A549 (cell line): ENCODE data around the gene IFNA17. TPM values are rescaled to one million over a fixed set of nuclear protein-coding genes. Genes with fewer than 3 reads are reported as not detected.
"Not testable (repeated sequence)": the region's sequence is repeated elsewhere in the genome, so short reads cannot be mapped to it uniquely, and the experiment has no call there.

Experiments used
- ATAC-seq, 2 experiments: fragments of 200-7000 bp in 1 of 2; fragments of >200 bp in 1 of 2; cut with Nextera tagmentation in 1 of 2; cut with Tn5 transposase in 1 of 2; 3 replicates each; pipeline versions ENCODE4 v1.8.0 to v1.9.1; 2018 to 2020; ENCODE audit warnings: mild to moderate bottlenecking in 1 of 2, moderate library complexity in 1 of 2
- CTCF ChIA-PET: fragments of 300-600 bp; sonication (Branson Sonifier 250); formaldehyde crosslinking; extraction: SDS; loops from one replicate; lab custom pipeline; 2021; ENCODE audit warnings: antibody characterized with exemption, inconsistent platforms; lab: Yijun Ruan, JAX
- POLR2A ChIA-PET: fragments of 350-600 bp; formaldehyde crosslinking; extraction: SDS; loops from one replicate; lab custom pipeline; 2021; ENCODE audit warnings: antibody characterized with exemption, inconsistent platforms; lab: Yijun Ruan, JAX
- DNase-seq, 2 experiments: peaks; one replicate each; pipeline versions ENCODE4 v3.0.0 to v3.0.0-alpha.2; 2011 to 2016; ENCODE audit warnings: low read depth in 1 of 2, low spot score in 1 of 2
- FAIRE-seq: peaks from 2 replicates; lab custom pipeline; 2011; peaks lifted over from hg19 to GRCh38; lab: Jason Lieb, UNC
- H3K27ac ChIP-seq, 2 experiments: fragments of >200 bp; sonication (Bioruptor Twin); formaldehyde crosslinking; 3 replicates each; pipeline ENCODE4 v1.5.1; 2016 to 2017
- H3K4me1 ChIP-seq: fragments of >200 bp; sonication (Bioruptor Twin); formaldehyde crosslinking; 3 replicates; pipeline ENCODE4 v1.6.1; 2016
- H3K4me2 ChIP-seq: fragments of >200 bp; sonication (Bioruptor Twin); formaldehyde crosslinking; 3 replicates; pipeline ENCODE4 v1.6.1; 2016
- H3K4me3 ChIP-seq: fragments of >200 bp; sonication (Bioruptor Twin); formaldehyde crosslinking; 3 replicates; pipeline ENCODE4 v1.5.1; 2016
- H3K9me3 ChIP-seq: fragments of >200 bp; sonication (Bioruptor Twin); formaldehyde crosslinking; 3 replicates; pipeline ENCODE4 v1.6.1; 2016
- CBX2 ChIP-seq: fragments of 200-600 bp; sonication (generic); IDR thresholded peaks from 2 replicates; pipeline ENCODE4 v1.6.1; 2016; ENCODE audit warnings: low read depth, mild to moderate bottlenecking, borderline replicate concordance
- CEBPB ChIP-seq, 2 experiments: fragments of >200 bp in 1 of 2; sonication (Bioruptor Twin) in 1 of 2; formaldehyde crosslinking in 1 of 2; IDR thresholded peaks; 2 replicates each; pipeline ENCODE4 v1.6.1; 2012 to 2016
- CHD2 ChIP-seq: fragments of 150-350 bp; IDR thresholded peaks from 2 replicates; pipeline ENCODE4 v1.6.1; 2014; ENCODE audit warnings: low read length; ENCODE audit not compliant: partially characterized antibody
- EP300 ChIP-seq, 2 experiments: fragments of >200 bp; sonication (Bioruptor Twin); formaldehyde crosslinking; IDR thresholded peaks; 2 replicates in 1 of 2; 3 replicates in 1 of 2; pipeline ENCODE4 v1.6.1; 2016 to 2017
- FOXS1 ChIP-seq: fragments of 250-450 bp; sonication (Bioruptor Pico); IDR thresholded peaks from 2 replicates; pipeline ENCODE4 v1.5.0; 2020; ENCODE audit warnings: mild to moderate bottlenecking, moderate library complexity
- GATA3 ChIP-seq: IDR thresholded peaks from 2 replicates; pipeline ENCODE4 v1.6.1; 2012; ENCODE audit warnings: borderline replicate concordance
- HEYL ChIP-seq: fragments of 250-450 bp; sonication (Bioruptor Pico); IDR thresholded peaks from 2 replicates; pipeline ENCODE4 v1.8.0; 2021; ENCODE audit warnings: mild to moderate bottlenecking, moderate library complexity
- HOXA7 ChIP-seq: fragments of 250-450 bp; sonication (Bioruptor Pico); IDR thresholded peaks from 2 replicates; pipeline ENCODE4 v1.5.0; 2020; ENCODE audit warnings: mild to moderate bottlenecking, moderate library complexity
- HOXB13 ChIP-seq: fragments of 250-450 bp; sonication (Bioruptor Pico); IDR thresholded peaks from 2 replicates; pipeline ENCODE4 v1.5.0; 2020; ENCODE audit warnings: low read depth, mild to moderate bottlenecking, moderate library complexity
- MAFK ChIP-seq: fragments of 450-650 bp; IDR thresholded peaks from 2 replicates; pipeline ENCODE4 v1.6.1; 2014; ENCODE audit not compliant: partially characterized antibody
- NPAS2 ChIP-seq: fragments of 250-450 bp; sonication (Bioruptor Pico); IDR thresholded peaks from 2 replicates; pipeline ENCODE4 v1.8.0; 2022; ENCODE audit warnings: mild to moderate bottlenecking, moderate library complexity, borderline replicate concordance
- NR3C1 ChIP-seq: fragments of >200 bp; sonication (Bioruptor Twin); formaldehyde crosslinking; IDR thresholded peaks from 3 replicates; pipeline ENCODE4 v1.6.1; 2017
- POLR2AphosphoS2 ChIP-seq: conservative IDR thresholded peaks from 2 replicates; pipeline ENCODE4 v1.6.1; 2012; ENCODE audit warnings: low read length, improper control_type of control experiment, inconsistent platforms
- RAD21 ChIP-seq, 2 experiments: fragments of >200 bp in 1 of 2; sonication (Bioruptor Twin) in 1 of 2; formaldehyde crosslinking in 1 of 2; IDR thresholded peaks in 1 of 2; conservative IDR thresholded peaks in 1 of 2; 2 replicates in 1 of 2; 3 replicates in 1 of 2; pipeline ENCODE4 v1.6.1; 2012 to 2018; ENCODE audit warnings: inconsistent platforms in 1 of 2
- RFX5 ChIP-seq: fragments of 450-650 bp; IDR thresholded peaks from 2 replicates; pipeline ENCODE4 v1.7.1; 2014; ENCODE audit warnings: antibody characterized with exemption, mild to moderate bottlenecking, moderate library complexity
- SMC3 ChIP-seq: fragments of >200 bp; sonication (Bioruptor Twin); formaldehyde crosslinking; IDR thresholded peaks from 3 replicates; pipeline ENCODE4 v1.6.1; 2018; ENCODE audit warnings: inconsistent platforms
- SREBF2 ChIP-seq: fragments of 450-650 bp; IDR thresholded peaks from 2 replicates; pipeline ENCODE4 v1.6.1; 2014; ENCODE audit warnings: mild to moderate bottlenecking, moderate library complexity
- TFCP2L1 ChIP-seq: fragments of 250-450 bp; sonication (Bioruptor Pico); IDR thresholded peaks from 2 replicates; pipeline ENCODE4 v1.5.0; 2021; ENCODE audit warnings: mild to moderate bottlenecking
- TP53 ChIP-seq: fragments of 250-450 bp; sonication (Bioruptor Pico); IDR thresholded peaks from 2 replicates; pipeline ENCODE4 v1.5.0; 2021; ENCODE audit warnings: mild to moderate bottlenecking, moderate library complexity
- ZNF302 ChIP-seq: fragments of 250-450 bp; sonication (Bioruptor Pico); IDR thresholded peaks from 2 replicates; pipeline ENCODE4 v1.9.0; 2021; ENCODE audit warnings: inconsistent platforms, mild to moderate bottlenecking, moderate library complexity
- ZSCAN20 ChIP-seq: fragments of 250-450 bp; sonication (Bioruptor Pico); IDR thresholded peaks from 2 replicates; pipeline ENCODE4 v1.8.0; 2022; ENCODE audit warnings: mild to moderate bottlenecking, moderate library complexity
- WGBS: methylation state at CpG from one replicate; pipeline ENCODE4 v1.1.6; 2017; ENCODE audit errors: missing lambda C conversion rate; 5-methylcytosine and 5-hydroxymethylcytosine counted together
- polyA plus RNA-seq, 4 experiments: library from polyadenylated mRNA; depleted of rRNA in 3 of 4; stranded (reverse); fragments of >200 nt; fragmentation: RNase III in 1 of 4; extraction: RNeasy Plus Mini Kit Qiagen cat#74134 plus additional on column Dnase treatment in 1 of 4; gene quantifications; 2 replicates in 3 of 4; 3 replicates in 1 of 4; pipeline ENCODE4 v1.2.3, GENCODE V29; 2011 to 2017
- TF ChIP-seq, protein P1 (sequence below): fragments of 200-600 bp; sonication (generic); IDR thresholded peaks from 2 replicates; pipeline ENCODE4 v1.6.1; 2016; ENCODE audit warnings: antibody characterized with exemption, mild to moderate bottlenecking, moderate library complexity
- TF ChIP-seq, protein P2 (sequence below): fragments of 250-450 bp; sonication (Bioruptor Pico); IDR thresholded peaks from 2 replicates; pipeline ENCODE4 v1.5.0; 2020; ENCODE audit warnings: low read depth, mild to moderate bottlenecking, moderate library complexity

Gene IFNA17
- polyA plus RNA-seq, 2 of the 4 experiments (the other 2 are of a cell fraction) = not detected

DNA sequence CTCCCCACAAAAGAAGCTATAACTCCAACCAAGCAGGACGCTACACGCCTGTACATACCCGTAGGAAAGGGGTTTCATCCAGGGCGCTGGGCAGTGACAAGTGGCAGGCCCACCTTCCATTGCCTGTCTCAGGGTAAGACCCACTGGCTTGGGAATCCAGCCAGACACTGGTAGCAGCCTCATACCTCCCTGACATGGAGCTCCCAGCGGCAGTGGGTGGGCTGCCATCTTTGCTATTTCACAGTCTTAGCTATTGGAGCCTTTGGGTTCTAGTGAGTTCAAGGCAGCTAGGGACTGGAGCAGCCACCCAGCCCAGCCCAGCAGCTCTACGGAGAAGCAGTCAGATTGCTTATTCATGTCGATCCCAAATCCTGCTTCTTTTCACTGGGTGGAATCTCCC, 17.7 kb downstream of the IFNA17 start:
- H3K4me3 ChIP-seq = no peak overlapping the region
- DNase-seq (no peak), ATAC-seq (no peak), FAIRE-seq (no peak)
- POLR2A ChIA-PET = no interaction called here
- CTCF ChIA-PET = interaction anchor here (1.0 kb wide), 1 partner anchor 185 kb away, joined by 4 read pairs; no protein-coding TSS in a partner anchor
- TF ChIP-seq POLR2AphosphoS2 (no peak), ZSCAN20 (no peak), ZNF302 (CRISPR knock-in tag) (no peak), HOXA7 (CRISPR knock-in tag) (no peak), CEBPB (IDR thresholded peaks at IDR 0.05) (no peak), SMC3 (no peak), RAD21 (conservative IDR thresholded peaks at IDR 0.05 in 1 of 2, IDR thresholded peaks at IDR 0.05 in 1 of 2) (no peak), HEYL (CRISPR knock-in tag) (no peak), RFX5 (no peak)
- TF ChIP-seq, protein P1, sequence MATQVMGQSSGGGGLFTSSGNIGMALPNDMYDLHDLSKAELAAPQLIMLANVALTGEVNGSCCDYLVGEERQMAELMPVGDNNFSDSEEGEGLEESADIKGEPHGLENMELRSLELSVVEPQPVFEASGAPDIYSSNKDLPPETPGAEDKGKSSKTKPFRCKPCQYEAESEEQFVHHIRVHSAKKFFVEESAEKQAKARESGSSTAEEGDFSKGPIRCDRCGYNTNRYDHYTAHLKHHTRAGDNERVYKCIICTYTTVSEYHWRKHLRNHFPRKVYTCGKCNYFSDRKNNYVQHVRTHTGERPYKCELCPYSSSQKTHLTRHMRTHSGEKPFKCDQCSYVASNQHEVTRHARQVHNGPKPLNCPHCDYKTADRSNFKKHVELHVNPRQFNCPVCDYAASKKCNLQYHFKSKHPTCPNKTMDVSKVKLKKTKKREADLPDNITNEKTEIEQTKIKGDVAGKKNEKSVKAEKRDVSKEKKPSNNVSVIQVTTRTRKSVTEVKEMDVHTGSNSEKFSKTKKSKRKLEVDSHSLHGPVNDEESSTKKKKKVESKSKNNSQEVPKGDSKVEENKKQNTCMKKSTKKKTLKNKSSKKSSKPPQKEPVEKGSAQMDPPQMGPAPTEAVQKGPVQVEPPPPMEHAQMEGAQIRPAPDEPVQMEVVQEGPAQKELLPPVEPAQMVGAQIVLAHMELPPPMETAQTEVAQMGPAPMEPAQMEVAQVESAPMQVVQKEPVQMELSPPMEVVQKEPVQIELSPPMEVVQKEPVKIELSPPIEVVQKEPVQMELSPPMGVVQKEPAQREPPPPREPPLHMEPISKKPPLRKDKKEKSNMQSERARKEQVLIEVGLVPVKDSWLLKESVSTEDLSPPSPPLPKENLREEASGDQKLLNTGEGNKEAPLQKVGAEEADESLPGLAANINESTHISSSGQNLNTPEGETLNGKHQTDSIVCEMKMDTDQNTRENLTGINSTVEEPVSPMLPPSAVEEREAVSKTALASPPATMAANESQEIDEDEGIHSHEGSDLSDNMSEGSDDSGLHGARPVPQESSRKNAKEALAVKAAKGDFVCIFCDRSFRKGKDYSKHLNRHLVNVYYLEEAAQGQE = no peak
- no peaks in the 10 kb centered on the region for H3K9me3 ChIP-seq
- no peak overlapping the region for H3K27ac ChIP-seq
- H3K4me2 ChIP-seq = no peak overlapping the region
- no peaks in the 10 kb centered on the region for H3K4me1 ChIP-seq
- 53% methylated on average over 5 of the region's 7 CpGs for WGBS

DNA sequence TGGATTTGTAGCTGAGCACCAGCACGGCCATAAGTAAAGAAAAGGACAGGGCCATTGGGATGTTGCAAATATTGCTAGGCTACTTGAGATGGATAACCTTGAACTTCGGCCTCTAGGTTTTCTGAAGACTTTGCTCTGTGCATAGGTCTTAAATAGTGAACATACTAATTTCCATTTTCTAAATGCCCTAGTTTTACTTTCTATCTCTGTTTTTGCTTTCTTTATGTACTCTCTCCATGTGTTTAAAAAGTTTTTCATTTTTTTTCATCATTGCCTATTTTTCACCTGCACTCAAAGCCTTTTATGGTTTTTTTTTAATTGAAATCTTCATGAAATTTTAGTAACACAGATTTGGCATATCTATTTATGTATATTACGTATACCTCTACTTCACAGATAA, 21.0 kb downstream of the IFNA17 start, which contains the start of gene IFNA10:
IFNA10 (minus strand) TSS at position 101 of the 400 bp plus-strand sequence; CDS start at position 55, 46 bp downstream.
- not testable (repeated sequence) for FAIRE-seq

DNA sequence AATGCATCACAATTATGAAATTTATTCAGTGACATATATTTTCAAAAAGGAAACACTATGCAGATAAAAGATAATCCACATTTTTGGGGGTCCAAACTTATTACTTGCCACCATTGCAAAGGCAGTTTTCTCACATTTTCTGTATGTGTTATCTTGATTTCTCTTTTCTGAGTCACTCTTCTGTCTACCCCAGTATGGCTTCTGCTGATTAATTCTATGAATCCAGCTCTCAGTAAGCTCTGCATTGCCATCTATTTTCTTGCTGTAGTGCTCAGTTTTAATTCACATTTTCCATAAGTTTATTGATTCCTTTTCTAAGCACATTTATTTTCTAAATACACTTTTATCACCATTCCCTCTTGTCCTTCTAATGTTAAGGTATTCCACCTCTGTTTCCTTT, 22.8 kb downstream of the IFNA17 start:
- no peak overlapping the region for H3K4me2 ChIP-seq
- no peak for DNase-seq
- peaks cover 6% of the 10 kb centered on the region; the same call in 1 of the 3 replicates for H3K9me3 ChIP-seq
- ATAC-seq = no peak
- H3K4me1 ChIP-seq = no peaks in the 10 kb centered on the region
- POLR2A ChIA-PET = no interaction called here
- FAIRE-seq = no peak
- CTCF ChIA-PET = interaction anchor here (0.6 kb wide), 1 partner anchor 1228 kb away, joined by 3 read pairs; no protein-coding TSS in a partner anchor
- TF ChIP-seq HEYL (CRISPR knock-in tag) (no peak), FOXS1 (no peak), CBX2 (no peak), NPAS2 (CRISPR knock-in tag) (no peak), NR3C1 (no peak), MAFK (no peak), GATA3 (no peak), TP53 (CRISPR knock-in tag) (no peak), EP300 (IDR thresholded peaks at IDR 0.05) (no peak), CHD2 (no peak), SMC3 (no peak), POLR2AphosphoS2 (no peak), SREBF2 (no peak), HOXB13 (CRISPR knock-in tag) (no peak), TFCP2L1 (CRISPR knock-in tag) (no peak)
- TF ChIP-seq, protein P2, sequence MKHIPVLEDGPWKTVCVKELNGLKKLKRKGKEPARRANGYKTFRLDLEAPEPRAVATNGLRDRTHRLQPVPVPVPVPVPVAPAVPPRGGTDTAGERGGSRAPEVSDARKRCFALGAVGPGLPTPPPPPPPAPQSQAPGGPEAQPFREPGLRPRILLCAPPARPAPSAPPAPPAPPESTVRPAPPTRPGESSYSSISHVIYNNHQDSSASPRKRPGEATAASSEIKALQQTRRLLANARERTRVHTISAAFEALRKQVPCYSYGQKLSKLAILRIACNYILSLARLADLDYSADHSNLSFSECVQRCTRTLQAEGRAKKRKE (CRISPR knock-in tag) = no peak
- TF ChIP-seq, all 56 proteins: peak for 0
- Histone ChIP-seq H3K4me3 (no peak overlapping the region), H3K27ac (no peak overlapping the region)

More for the DNA sequence above, 21.0 kb downstream of the IFNA17 start, which contains the start of gene IFNA10:
- CTCF ChIA-PET, ATAC-seq, H3K4me2 ChIP-seq, H3K4me1 ChIP-seq, H3K27ac ChIP-seq, DNase-seq, H3K4me3 ChIP-seq, POLR2A ChIA-PET, H3K9me3 ChIP-seq: not testable (repeated sequence)
- WGBS = 30% methylated on average over 3 of the region's 3 CpGs

DNA sequence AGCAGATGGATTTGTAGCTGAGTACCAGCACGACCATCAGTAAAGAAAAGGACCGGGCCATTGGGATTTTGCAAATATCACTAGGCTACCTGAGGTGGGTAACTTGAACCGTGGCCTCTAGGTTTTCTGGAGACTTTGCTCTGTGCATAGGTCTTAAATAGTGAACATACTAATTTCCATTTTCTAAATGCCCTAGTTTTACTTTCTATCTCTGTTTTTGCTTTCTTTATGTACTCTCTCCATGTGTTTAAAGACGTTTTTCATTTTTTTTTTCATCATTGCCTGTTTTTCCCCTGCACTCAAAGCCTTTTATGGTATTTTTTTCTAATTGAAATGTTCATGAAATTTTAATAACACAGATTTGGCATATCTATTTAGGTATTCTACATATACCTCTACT, 25.9 kb downstream of the IFNA17 start, which contains the start of gene IFNA7:
IFNA7 (minus strand) TSS at position 101 of the 400 bp plus-strand sequence; CDS start at position 61, 40 bp downstream.
- H3K27ac ChIP-seq, POLR2A ChIA-PET, ATAC-seq, H3K4me2 ChIP-seq, H3K4me1 ChIP-seq, H3K4me3 ChIP-seq, DNase-seq, H3K9me3 ChIP-seq, FAIRE-seq: not testable (repeated sequence)
- CTCF ChIA-PET = interaction anchor here (1.0 kb wide), 1 partner anchor 33 kb away, joined by 3 read pairs; no protein-coding TSS in a partner anchor
- WGBS = 14% methylated on average over 4 of the region's 4 CpGs
